GM12878 (cell line): ENCODE measurements around the gene TOR2A. TPM values are rescaled to one million over a fixed set of nuclear protein-coding genes. Genes with fewer than 3 reads are reported as not detected.
"Not testable (repeated sequence)": the region's sequence is repeated elsewhere in the genome, so short reads cannot be mapped to it uniquely, and the experiment has no call there.

Experiments used
- ATAC-seq: fragments of 200-7000 bp; cut with Tn5 transposase; 3 replicates; pipeline ENCODE4 v1.9.1; 2020; ENCODE audit warnings: mild to moderate bottlenecking, moderate library complexity
- BruUV-seq: library from RNA; stranded (reverse); fragments of 400-500 nt; replicated peaks from 2 replicates; lab custom pipeline; 2021; lab: Mats Ljungman, UMichigan
- CTCF ChIA-PET: fragments of 300-600 bp; sonication (Branson Sonifier 250); formaldehyde crosslinking; extraction: SDS; loops from one replicate; lab custom pipeline; 2021; ENCODE audit warnings: inconsistent platforms; lab: Yijun Ruan, JAX
- POLR2A ChIA-PET: fragments of 350-600 bp; formaldehyde crosslinking; extraction: SDS; loops from one replicate; lab custom pipeline; 2021; ENCODE audit warnings: inconsistent platforms; lab: Charles Lee
- RAD21 ChIA-PET: fragments of 300-600 bp; sonication (Branson Sonifier 250); formaldehyde crosslinking; loops from one replicate; lab custom pipeline; 2023; ENCODE audit warnings: antibody characterized with exemption; ENCODE audit not compliant: unreplicated experiment; lab: Charles Lee
- SMC1A ChIA-PET: fragments of 300-600 bp; sonication (Branson Sonifier 250); formaldehyde crosslinking; loops from one replicate; lab custom pipeline; 2023; ENCODE audit not compliant: unreplicated experiment, uncharacterized antibody; lab: Charles Lee
- DNase-seq: peaks from one replicate; pipeline ENCODE4 v3.0.0-alpha.2; 2011; ENCODE audit warnings: low read depth, low spot score
- FAIRE-seq: peaks from 3 replicates; lab custom pipeline; 2011; peaks lifted over from hg19 to GRCh38; lab: Jason Lieb, UNC
- H2AFZ ChIP-seq: 2 replicates; pipeline ENCODE4 v1.6.0; 2011; ENCODE audit warnings: low read depth, low read length, control low read depth; ENCODE audit not compliant: control insufficient read depth
- H3K27ac ChIP-seq: 2 replicates; pipeline ENCODE4 v1.5.1; 2011; ENCODE audit warnings: control low read depth; ENCODE audit not compliant: control insufficient read depth, insufficient read depth
- H3K27me3 ChIP-seq, 2 experiments: replicated peaks in 1 of 2; 2 replicates each; pipeline versions ENCODE4 v1.6.0 to v1.6.1; 2011; ENCODE audit warnings: low read length in 1 of 2; ENCODE audit not compliant: control insufficient read depth in 2 of 2, insufficient read depth in 2 of 2
- H3K36me3 ChIP-seq, 2 experiments: 2 replicates each; pipeline ENCODE4 v1.5.1; 2011; ENCODE audit warnings: low read length in 1 of 2; ENCODE audit not compliant: control insufficient read depth in 2 of 2, insufficient read depth in 2 of 2
- H3K4me1 ChIP-seq: 2 replicates; pipeline ENCODE4 v1.6.1; 2011; ENCODE audit warnings: mild to moderate bottlenecking, low read length, moderate library complexity, mixed read lengths; ENCODE audit not compliant: control insufficient read depth, insufficient read depth
- H3K4me2 ChIP-seq: 2 replicates; pipeline ENCODE4 v1.6.0; 2011; ENCODE audit warnings: control low read depth; ENCODE audit not compliant: control insufficient read depth, insufficient read depth
- H3K4me3 ChIP-seq: fragments of 200-600 bp; sonication (generic); 2 replicates; pipeline ENCODE4 v1.5.1; 2016
- H3K79me2 ChIP-seq: 2 replicates; pipeline ENCODE4 v1.6.0; 2011; ENCODE audit warnings: low read length; ENCODE audit not compliant: control insufficient read depth, insufficient read depth
- H3K9ac ChIP-seq: 2 replicates; pipeline ENCODE4 v1.8.0; 2011; ENCODE audit warnings: low read length, control low read depth, mixed read lengths; ENCODE audit not compliant: control insufficient read depth, insufficient read depth
- H3K9me3 ChIP-seq: replicated peaks from 3 replicates; pipeline ENCODE4 v1.5.1; 2011; ENCODE audit warnings: mild to moderate bottlenecking, low read length; ENCODE audit not compliant: control insufficient read depth, insufficient read depth
- H4K20me1 ChIP-seq: 2 replicates; pipeline ENCODE4 v1.6.0; 2011; ENCODE audit not compliant: control insufficient read depth, insufficient read depth
- ATF2 ChIP-seq: IDR thresholded peaks from 2 replicates; pipeline ENCODE4 v1.6.1; 2012; ENCODE audit warnings: low read length, inconsistent platforms
- CEBPZ ChIP-seq: fragments of 150-350 bp; IDR thresholded peaks from 2 replicates; pipeline ENCODE4 v1.6.1; 2016; ENCODE audit warnings: low read depth, low read length
- NR2C1 ChIP-seq: fragments of 450-650 bp; IDR thresholded peaks from 2 replicates; pipeline ENCODE4 v1.6.1; 2017; ENCODE audit warnings: antibody characterized with exemption, mild to moderate bottlenecking, moderate library complexity
- NR2F1 ChIP-seq: fragments of 450-650 bp; conservative IDR thresholded peaks from 2 replicates; pipeline ENCODE4 v1.6.1; 2017; ENCODE audit warnings: mild to moderate bottlenecking
- SRF ChIP-seq, 2 experiments: IDR thresholded peaks; 2 replicates each; pipeline ENCODE4 v1.6.1; 2011; ENCODE audit warnings: low read depth in 2 of 2, low read length in 2 of 2, mild to moderate bottlenecking in 1 of 2, moderate library complexity in 1 of 2
- WGBS: methylation state at CpG from one replicate; pipeline ENCODE4 v1.1.6; 2016; ENCODE audit warnings: low lambda C conversion rate; ENCODE audit not compliant: insufficient replicate concordance, insufficient coverage; ENCODE audit errors: missing lambda C conversion rate; 5-methylcytosine and 5-hydroxymethylcytosine counted together
- in situ Hi-C: fragments of 300-500 bp; cut with MboI; formaldehyde crosslinking; loops from 9 replicates; pipeline ENCODE4 v1.14.3; 2018; ENCODE audit warnings: mixed read lengths
- intact Hi-C: fragments of 100-400 bp; cut with micrococcal nuclease; formaldehyde crosslinking; loops from one replicate; pipeline ENCODE4 v1.14.2; 2022; ENCODE audit not compliant: unreplicated experiment
- polyA plus RNA-seq, 11 experiments: library from polyadenylated mRNA; depleted of rRNA in 4 of 11; unstranded in 6 of 11; stranded (reverse) in 5 of 11; fragments of >200 nt; fragmentation: Nextera tagmentation in 4 of 11; fragmentation: Illumina TruSeq in 1 of 11; extraction: Ambion mirVana in 4 of 11; extraction: Trizol in 1 of 11; gene quantifications; 1 replicate in 1 of 11; 2 replicates in 10 of 11; pipeline versions ENCODE4 v1.2.1 to v1.2.3, GENCODE V29; 2011 to 2016; ENCODE audit warnings: inconsistent platforms in 2 of 11, missing spikeins in 2 of 11, low read depth in 1 of 11
- total RNA-seq, 4 experiments: library from RNA; depleted of rRNA in 3 of 4; stranded (reverse); fragments of >200 nt in 3 of 4; fragmentation: Illumina TruSeq in 1 of 4; extraction: Trizol in 1 of 4; gene quantifications; 2 replicates each; pipeline versions ENCODE4 v1.2.1 to v1.2.3, GENCODE V29; 2013 to 2021

The TOR2A gene
- total and polyA plus RNA-seq, 10 of the 15 experiments (the other 5 are each of a cell fraction or from before 2014, with no cell fraction given): 0.52 to 23.7 (median 8.5) TPM

- no peak for TF ChIP-seq CEBPZ
- TF ChIP-seq SRF (IDR thresholded peaks at IDR 0.05; ENCODE audit: low read depth in 2 of 2, low read length in 2 of 2): no peak
- no peak for TF ChIP-seq NR2C1
- TF ChIP-seq ATF2: no peak
- TF ChIP-seq, all 136 proteins: peak for 0
Observed at GRCh38 chr9:127758843-127759242, 23.7 kb upstream of the TOR2A start (continued).

GRCh38 chr9:127756776-127757175 is 21.7 kb upstream of the TOR2A start:
- H3K9me3 ChIP-seq, in situ Hi-C loops, DNase-seq, ATAC-seq, H4K20me1 ChIP-seq, H3K79me2 ChIP-seq, H3K9ac ChIP-seq, H3K4me3 ChIP-seq, H3K4me1 ChIP-seq, intact Hi-C loops, H3K27ac ChIP-seq, H2AFZ ChIP-seq, H3K4me2 ChIP-seq, FAIRE-seq, BruUV-seq, H3K27me3 ChIP-seq: not testable (repeated sequence)
- CTCF ChIA-PET: interaction anchor here (1.0 to 2.0 kb wide), 2 partner anchors 14 to 22 kb away, joined by 3 to 9 read pairs; partner anchors contain the start of gene TOR2A
- 100% methylated on average over 11 of the region's 11 CpGs for WGBS
- SMC1A ChIA-PET: interaction anchor here (1.1 to 1.9 kb wide), 3 partner anchors 11 to 13 kb away, joined by 3 to 6 read pairs (median 5); no protein-coding TSS in a partner anchor
- POLR2A ChIA-PET: interaction anchor here (0.6 to 1.2 kb wide), 2 partner anchors 14 to 361 kb away, joined by 6 to 9 read pairs; no protein-coding TSS in a partner anchor
- RAD21 ChIA-PET: interaction anchor here (0.9 kb wide), 1 partner anchor 113 kb away, joined by 3 read pairs; no protein-coding TSS in a partner anchor
- peaks cover 0 to 10% of the 10 kb centered on the region in 2 experiments for H3K36me3 ChIP-seq
- 0 out of 2 replicates have a peak, but pooled peaks have one; percentile 13 for TF ChIP-seq NR2F1
